Fibroblast of pulmonary artery (primary cell): ENCODE results near the gene PTK7.

ENCODE experiments used
- DNase-seq: peaks from one replicate; pipeline ENCODE4 v3.0.0-alpha.2; 2010; ENCODE audit warnings: low read depth
- H3K4me3 ChIP-seq: replicated peaks from 2 replicates; pipeline ENCODE4 v1.5.1; 2011; ENCODE audit warnings: low read depth, mild to moderate bottlenecking, control low read depth, low read length, moderate library complexity
- TF ChIP-seq, protein P1 (sequence below): IDR thresholded peaks from 2 replicates; pipeline ENCODE4 v1.5.1; 2011; ENCODE audit warnings: mild to moderate bottlenecking, control low read depth, low read length, inconsistent platforms; ENCODE audit errors: missing control alignments

PTK7 gene

DNA sequence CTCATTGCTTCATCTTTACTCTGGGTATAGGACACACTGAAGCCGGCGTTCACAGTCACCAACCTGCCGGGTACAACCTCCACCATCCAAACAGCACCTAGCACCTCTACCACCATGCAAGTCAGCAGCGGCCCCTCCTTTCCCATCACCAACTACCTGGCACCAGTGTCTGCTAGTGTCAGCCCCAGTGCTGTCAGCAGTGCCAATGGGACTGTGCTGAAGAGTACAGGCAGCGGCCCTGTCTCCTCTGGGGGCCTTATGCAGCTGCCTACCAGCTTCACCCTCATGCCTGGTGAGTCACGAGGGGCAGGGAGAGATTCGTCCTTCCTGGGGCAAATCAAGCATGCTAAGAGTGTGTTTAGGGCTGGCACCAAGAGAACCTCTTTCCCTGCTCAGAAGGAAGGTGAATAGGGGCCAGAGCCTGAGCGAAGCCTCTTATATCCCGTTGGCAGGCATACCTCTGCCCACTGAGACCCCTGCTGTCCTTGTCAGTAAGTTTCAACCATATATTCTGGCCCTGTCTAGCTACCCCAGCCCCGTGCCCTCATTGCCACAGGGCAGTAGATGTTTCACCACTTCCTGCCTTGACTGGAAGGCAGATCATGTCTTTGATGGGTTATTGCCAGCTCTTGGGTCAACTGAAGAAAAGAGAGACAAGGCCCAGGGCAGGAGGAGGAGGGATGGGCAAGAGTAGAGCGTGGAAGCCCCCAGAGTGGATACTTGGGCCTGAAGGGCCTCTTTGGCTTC lies 99.7 kb downstream of the PTK7 start:
- H3K4me3 ChIP-seq: no peak overlapping the region
- TF ChIP-seq, protein P1, sequence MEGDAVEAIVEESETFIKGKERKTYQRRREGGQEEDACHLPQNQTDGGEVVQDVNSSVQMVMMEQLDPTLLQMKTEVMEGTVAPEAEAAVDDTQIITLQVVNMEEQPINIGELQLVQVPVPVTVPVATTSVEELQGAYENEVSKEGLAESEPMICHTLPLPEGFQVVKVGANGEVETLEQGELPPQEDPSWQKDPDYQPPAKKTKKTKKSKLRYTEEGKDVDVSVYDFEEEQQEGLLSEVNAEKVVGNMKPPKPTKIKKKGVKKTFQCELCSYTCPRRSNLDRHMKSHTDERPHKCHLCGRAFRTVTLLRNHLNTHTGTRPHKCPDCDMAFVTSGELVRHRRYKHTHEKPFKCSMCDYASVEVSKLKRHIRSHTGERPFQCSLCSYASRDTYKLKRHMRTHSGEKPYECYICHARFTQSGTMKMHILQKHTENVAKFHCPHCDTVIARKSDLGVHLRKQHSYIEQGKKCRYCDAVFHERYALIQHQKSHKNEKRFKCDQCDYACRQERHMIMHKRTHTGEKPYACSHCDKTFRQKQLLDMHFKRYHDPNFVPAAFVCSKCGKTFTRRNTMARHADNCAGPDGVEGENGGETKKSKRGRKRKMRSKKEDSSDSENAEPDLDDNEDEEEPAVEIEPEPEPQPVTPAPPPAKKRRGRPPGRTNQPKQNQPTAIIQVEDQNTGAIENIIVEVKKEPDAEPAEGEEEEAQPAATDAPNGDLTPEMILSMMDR: no peak
- DNase-seq: no peak

DNA sequence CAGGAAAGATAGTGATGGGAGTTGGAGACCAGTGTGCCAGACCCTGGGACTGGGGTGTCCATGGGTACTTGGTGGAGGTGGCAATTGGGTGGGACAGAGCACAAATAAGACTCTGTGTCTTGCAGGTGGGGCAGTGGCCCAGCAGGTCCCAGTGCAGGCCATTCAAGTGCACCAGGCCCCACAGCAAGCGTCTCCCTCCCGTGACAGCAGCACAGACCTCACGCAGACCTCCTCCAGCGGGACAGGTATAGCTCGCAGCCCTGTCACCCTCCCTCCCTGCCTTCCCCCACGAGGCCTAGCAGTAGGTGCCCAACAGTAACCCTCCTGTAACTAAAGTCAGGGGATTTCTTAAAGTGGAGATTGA lies 100.3 kb downstream of the PTK7 start:
- TF ChIP-seq, protein P1: no peak
- H3K4me3 ChIP-seq: no peak overlapping the region
- DNase-seq: no peak

DNA sequence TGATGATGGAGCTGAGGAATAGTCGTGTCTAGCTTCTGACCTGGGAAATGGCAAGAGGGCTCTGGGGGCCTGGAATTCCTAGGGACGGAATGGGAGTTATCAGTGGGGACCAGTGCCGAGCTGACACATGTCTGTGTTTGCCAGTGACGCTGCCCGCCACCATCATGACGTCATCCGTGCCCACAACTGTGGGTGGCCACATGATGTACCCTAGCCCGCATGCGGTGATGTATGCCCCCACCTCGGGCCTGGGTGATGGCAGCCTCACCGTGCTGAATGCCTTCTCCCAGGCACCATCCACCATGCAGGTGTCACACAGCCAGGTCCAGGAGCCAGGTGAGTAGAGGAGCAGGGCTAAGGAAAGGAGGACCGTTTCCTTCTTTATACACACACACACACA lies 102.0 kb downstream of the PTK7 start:
- DNase-seq: no peak
- TF ChIP-seq, protein P1: no peak
- no peak overlapping the region for H3K4me3 ChIP-seq

DNA sequence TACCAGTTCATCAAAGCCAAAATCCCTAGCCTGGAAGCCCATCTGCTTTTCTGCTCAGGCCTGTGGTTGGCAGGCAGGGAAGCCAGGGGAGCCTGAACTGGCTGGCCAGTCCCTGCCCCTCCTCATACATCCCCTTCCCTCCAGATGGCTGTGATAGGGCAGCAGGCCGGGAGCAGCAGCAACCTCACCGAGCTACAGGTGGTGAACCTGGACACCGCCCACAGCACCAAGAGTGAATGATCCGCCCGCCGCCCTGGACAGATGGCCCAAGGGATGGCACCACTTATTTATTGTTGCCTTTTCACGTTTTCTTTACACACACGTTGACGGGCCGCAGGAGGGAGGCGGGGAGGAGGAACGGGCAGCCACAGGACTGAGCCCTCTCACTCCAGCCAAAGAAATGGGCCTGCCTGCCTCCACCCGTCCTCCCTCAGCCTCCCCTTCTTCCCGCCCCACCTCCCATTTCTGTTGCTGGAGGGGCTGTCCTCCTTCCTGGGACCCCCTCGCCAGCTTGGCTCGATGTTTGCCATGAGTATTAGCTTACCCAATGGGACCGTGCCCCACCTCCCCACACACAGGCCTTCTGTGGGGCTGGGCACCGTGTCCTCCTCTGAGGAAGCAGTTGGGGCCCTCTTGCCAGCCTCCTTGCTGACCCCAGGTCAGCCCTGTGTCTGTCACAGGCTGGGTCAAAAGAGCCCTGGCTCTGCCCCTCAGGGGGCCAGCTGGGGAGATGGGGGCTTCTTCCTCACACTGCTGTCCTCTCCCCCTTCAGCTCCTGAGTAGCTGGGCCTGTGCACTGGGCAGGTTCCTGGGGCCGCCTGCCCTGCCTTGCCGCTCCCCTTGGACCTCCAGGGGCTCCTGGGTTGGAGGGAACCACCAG lies 103.1 kb downstream of the PTK7 start:
- TF ChIP-seq, protein P1: no peak
- H3K4me3 ChIP-seq: no peak overlapping the region
- DNase-seq: no peak

DNA sequence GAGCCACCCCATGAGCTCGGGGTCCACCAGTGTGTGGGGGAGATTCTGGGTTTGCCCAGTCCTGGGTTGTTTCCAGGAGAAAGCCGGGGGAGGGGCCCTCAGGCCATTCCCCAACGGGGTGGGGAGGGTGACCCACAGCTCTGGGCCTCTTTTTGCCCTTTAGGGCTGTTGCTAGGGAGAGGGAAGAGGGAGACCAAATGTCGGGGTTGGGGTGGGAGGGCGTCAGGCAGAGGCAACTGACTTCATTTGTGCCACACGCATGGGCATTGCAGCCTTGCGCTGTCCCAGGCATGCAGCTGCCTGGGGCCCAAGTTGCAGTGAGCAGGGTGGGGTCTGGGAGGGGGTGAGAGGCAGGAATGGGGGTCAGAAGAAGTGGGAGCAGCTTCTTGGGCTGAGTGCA lies 103.9 kb downstream of the PTK7 start:
- no peak for DNase-seq
- TF ChIP-seq, protein P1: no peak
- no peak overlapping the region for H3K4me3 ChIP-seq

DNA sequence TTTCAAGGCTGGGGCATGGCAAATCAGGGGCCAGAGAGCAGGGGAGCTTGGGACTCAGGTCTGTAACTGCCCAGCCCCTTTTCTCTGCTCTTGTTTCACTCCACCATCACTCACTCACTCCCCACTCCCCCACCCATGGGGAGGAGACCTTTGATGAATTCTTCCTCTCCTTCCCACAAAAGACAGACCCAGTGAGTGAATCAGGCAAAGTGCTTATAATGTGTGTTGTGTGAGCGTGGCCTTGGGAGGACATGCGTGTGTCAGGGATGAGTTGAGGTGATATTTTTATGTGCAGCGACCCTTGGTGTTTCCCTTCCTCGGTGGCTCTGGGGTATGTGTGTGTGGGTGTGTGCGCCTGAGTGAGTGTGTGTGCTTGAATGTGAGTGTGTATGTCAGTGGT lies 104.9 kb downstream of the PTK7 start:
- TF ChIP-seq, protein P1: no peak
- H3K4me3 ChIP-seq: no peak overlapping the region
- DNase-seq: no peak
